NT2/D1 (cell line): Measurements from ENCODE around the gene KCNMB4.

Experiments
- DNase-seq: peaks from one replicate; pipeline ENCODE4 v3.0.0-alpha.2; 2011; ENCODE audit warnings: low read depth, low spot score
- H3K27me3 ChIP-seq: 2 replicates; pipeline ENCODE4 v1.6.0; 2011; ENCODE audit warnings: mild to moderate bottlenecking; ENCODE audit not compliant: insufficient read length, insufficient read depth
- H3K36me3 ChIP-seq: 2 replicates; pipeline ENCODE4 v1.6.1; 2011; ENCODE audit warnings: mild to moderate bottlenecking, low read length, mixed read lengths; ENCODE audit not compliant: insufficient read depth, insufficient read length
- H3K4me1 ChIP-seq: 2 replicates; pipeline ENCODE4 v1.5.1; 2011; ENCODE audit not compliant: insufficient read depth, insufficient read length
- H3K4me3 ChIP-seq: 2 replicates; pipeline ENCODE4 v1.5.1; 2011; ENCODE audit warnings: low read depth; ENCODE audit not compliant: insufficient read length
- H3K9ac ChIP-seq: 2 replicates; pipeline ENCODE4 v1.6.0; 2011; ENCODE audit warnings: low read depth; ENCODE audit not compliant: insufficient read length
- H3K9me3 ChIP-seq: 2 replicates; pipeline ENCODE4 v1.5.1; 2011; ENCODE audit warnings: mild to moderate bottlenecking, low read length; ENCODE audit not compliant: insufficient read depth
- SUZ12 ChIP-seq: IDR thresholded peaks from 2 replicates; pipeline ENCODE4 v1.6.1; 2011; ENCODE audit not compliant: insufficient read length, insufficient read depth; ENCODE audit errors: extremely low read depth
- YY1 ChIP-seq: IDR thresholded peaks from 2 replicates; pipeline ENCODE4 v1.6.1; 2011; ENCODE audit not compliant: insufficient read length, insufficient read depth
- ZNF274 ChIP-seq: IDR thresholded peaks from 2 replicates; pipeline ENCODE4 v1.6.1; 2011; ENCODE audit warnings: mild to moderate bottlenecking, low read depth, low read length

KCNMB4 gene

DNA sequence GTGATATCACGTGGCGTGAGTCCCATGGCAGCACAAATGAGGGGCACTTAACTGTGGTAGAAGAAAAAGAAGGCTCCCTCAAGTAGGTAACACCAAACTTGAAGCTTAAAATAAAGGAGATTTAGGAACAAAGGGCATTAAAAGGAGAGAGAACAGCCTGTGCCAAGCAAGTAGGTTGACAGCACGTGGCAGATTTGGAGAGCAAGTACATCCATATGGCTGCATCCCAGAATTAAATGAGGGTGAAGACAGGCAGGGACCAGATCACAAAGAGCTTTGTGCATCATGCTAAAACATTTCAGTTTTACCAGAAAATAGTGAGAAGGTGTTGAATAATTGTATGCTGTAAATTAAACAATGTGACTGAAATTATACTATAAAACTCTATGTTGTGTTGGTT lies 32.8 kb downstream of the KCNMB4 start:
- Histone ChIP-seq H3K27me3 (no peaks in the 10 kb centered on the region), H3K4me1 (no peaks in the 10 kb centered on the region), H3K9me3 (no peaks in the 10 kb centered on the region), H3K9ac (no peak overlapping the region), H3K36me3 (peaks cover 13% of the 10 kb centered on the region), H3K4me3 (no peak overlapping the region)
- DNase-seq, result no peak
- TF ChIP-seq SUZ12, result no peak
- no peak for TF ChIP-seq YY1
- no peak for TF ChIP-seq ZNF274

DNA sequence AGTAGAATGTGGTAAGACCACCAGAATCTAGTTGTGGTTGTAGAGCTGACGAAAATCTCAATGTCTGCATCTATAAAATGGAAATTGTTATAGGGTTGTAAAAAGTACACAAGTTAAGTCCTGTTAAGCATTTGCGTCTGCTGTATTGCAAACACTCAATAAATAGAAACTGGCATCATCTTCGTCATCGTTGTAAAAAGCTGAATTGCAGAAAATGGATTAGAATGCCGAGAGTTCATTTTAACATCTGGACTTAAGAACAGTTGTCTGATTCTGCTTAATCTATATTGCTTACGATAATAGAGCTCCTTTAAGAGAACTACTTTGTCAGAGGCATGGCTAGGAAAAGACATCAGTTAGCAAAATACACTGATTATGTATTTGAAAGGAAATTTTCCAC lies 33.2 kb downstream of the KCNMB4 start:
- Histone ChIP-seq H3K9ac (no peak overlapping the region), H3K36me3 (peaks cover 13% of the 10 kb centered on the region), H3K9me3 (no peaks in the 10 kb centered on the region), H3K27me3 (no peaks in the 10 kb centered on the region), H3K4me3 (no peak overlapping the region), H3K4me1 (no peaks in the 10 kb centered on the region)
- TF ChIP-seq ZNF274 (no peak), YY1 (no peak), SUZ12 (no peak)
- DNase-seq, result no peak

DNA sequence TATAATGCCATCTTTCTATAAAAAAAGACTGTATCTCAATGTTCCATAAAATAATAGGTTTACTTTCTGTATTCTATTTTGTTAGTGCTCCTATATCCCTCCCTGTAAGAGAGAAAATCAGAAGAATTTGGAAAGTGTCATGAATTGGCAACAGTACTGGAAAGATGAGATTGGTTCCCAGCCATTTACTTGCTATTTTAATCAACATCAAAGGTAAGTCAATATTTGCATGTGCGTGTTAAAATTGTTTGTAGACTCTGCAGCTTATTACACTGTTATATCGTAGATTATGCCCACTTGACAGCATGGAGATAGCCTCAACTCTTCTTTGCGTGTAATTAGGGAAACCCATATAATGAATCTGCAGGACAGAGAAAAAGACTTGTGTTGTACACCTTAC lies 34.0 kb downstream of the KCNMB4 start:
- peaks cover 13% of the 10 kb centered on the region for H3K36me3 ChIP-seq
- no peaks in the 10 kb centered on the region for H3K9me3 ChIP-seq
- H3K4me1 ChIP-seq, result no peaks in the 10 kb centered on the region
- H3K4me3 ChIP-seq, result no peak overlapping the region
- DNase-seq, result no peak
- H3K9ac ChIP-seq, result no peak overlapping the region
- TF ChIP-seq ZNF274 (no peak), YY1 (no peak), SUZ12 (no peak)
- no peaks in the 10 kb centered on the region for H3K27me3 ChIP-seq

DNA sequence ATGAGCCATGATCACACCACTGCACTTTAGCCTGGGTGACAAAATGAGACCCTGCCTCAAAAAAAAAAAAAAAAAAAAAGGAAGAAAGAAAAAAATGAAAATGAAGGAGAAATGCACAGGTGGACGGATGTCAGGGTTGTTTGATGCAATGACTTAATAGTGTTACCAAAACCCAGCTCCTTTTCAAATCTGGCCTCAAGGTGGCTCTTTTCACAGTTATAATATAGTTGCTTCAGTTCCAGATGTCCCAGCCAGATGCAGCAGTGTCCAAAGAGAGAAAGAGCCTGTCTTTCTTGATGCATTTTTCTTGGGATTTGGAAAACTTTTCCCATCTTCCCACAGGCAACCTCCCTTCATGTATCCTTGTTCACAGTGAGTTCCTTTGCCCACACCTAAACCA lies 36.5 kb downstream of the KCNMB4 start:
- no peaks in the 10 kb centered on the region for H3K4me1 ChIP-seq
- H3K9ac ChIP-seq, result no peak overlapping the region
- peaks cover 13% of the 10 kb centered on the region for H3K36me3 ChIP-seq
- TF ChIP-seq ZNF274, result no peak
- TF ChIP-seq SUZ12, result no peak
- TF ChIP-seq YY1, result no peak
- DNase-seq, result no peak
- H3K4me3 ChIP-seq, result no peak overlapping the region
- no peaks in the 10 kb centered on the region for H3K9me3 ChIP-seq
- H3K27me3 ChIP-seq, result no peaks in the 10 kb centered on the region

DNA sequence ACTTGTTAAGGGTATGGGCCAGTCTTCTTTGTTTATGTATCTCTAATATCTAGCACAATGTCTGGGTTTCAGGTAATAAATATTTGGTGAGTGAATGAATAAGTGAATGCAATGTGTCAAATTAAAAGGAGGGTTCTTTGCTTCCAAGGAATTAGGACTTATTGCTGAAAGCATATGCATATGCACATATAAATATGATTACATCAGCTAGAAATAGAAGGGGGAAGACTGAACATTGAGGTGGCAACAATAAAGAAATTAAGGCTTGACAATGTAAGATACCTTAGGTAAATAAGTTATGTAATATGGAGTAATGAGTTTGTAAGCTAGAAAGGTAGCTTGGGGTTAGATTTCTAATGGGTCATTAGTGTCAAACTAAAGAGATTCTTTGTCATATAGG lies 37.7 kb downstream of the KCNMB4 start:
- Histone ChIP-seq H3K27me3 (no peaks in the 10 kb centered on the region), H3K4me1 (no peaks in the 10 kb centered on the region), H3K4me3 (no peak overlapping the region), H3K36me3 (peaks cover 13% of the 10 kb centered on the region), H3K9me3 (no peaks in the 10 kb centered on the region), H3K9ac (no peak overlapping the region)
- DNase-seq, result no peak
- no peak for TF ChIP-seq YY1
- TF ChIP-seq ZNF274, result no peak
- TF ChIP-seq SUZ12, result no peak

- Histone ChIP-seq H3K4me3 (no peak overlapping the region), H3K9me3 (no peaks in the 10 kb centered on the region), H3K27me3 (no peaks in the 10 kb centered on the region), H3K4me1 (no peaks in the 10 kb centered on the region), H3K9ac (no peak overlapping the region), H3K36me3 (peaks cover 2% of the 10 kb centered on the region)
- no peak for DNase-seq
- TF ChIP-seq SUZ12, result no peak
- TF ChIP-seq ZNF274, result no peak
- no peak for TF ChIP-seq YY1
Measured at GRCh38 chr12:70408004-70408790, 42.1 kb downstream of the KCNMB4 start.

DNA sequence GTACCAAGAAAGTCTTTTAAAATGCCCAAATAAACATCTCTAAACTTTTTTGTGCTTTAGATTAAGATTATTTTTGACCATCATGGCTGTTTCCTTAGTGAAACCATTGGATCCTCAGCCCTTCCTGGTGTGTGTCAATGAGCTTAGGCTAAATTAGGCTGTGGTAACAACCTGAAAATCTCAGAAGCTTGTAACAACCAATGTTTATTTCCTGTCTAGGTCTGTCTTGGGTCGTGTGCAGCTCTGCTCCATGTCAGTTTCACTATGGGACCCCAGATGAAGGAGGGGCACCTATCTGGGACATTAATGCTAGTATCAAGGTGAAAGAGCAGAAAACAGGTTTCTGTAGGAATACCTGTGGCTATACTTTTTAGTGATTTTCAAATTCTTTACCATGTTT lies 49.9 kb downstream of the KCNMB4 start:
- Histone ChIP-seq H3K9me3 (no peaks in the 10 kb centered on the region), H3K4me1 (no peaks in the 10 kb centered on the region), H3K36me3 (no peaks in the 10 kb centered on the region), H3K27me3 (no peaks in the 10 kb centered on the region), H3K9ac (no peak overlapping the region), H3K4me3 (no peak overlapping the region)
- no peak for TF ChIP-seq ZNF274
- TF ChIP-seq SUZ12, result no peak
- no peak for TF ChIP-seq YY1
- DNase-seq, result no peak

DNA sequence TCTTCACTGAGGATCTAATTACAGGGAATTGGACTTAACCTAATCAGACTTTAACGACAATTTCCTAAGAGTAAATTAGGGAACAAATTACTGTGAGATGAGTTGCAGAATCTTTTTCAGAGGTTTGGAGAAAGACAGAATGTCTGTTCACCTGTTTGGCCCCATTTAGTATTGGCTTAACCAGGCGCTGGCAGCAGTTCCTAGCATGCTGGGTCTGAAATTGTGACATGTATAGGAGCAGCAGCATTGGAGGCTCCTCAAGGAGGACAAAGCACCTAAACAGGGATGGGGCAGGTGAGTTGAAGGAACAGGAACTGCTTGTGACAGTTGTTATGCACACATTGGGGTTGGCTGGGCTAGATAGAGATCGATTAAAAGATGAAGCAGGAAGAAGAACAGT lies 51.0 kb downstream of the KCNMB4 start:
- Histone ChIP-seq H3K9me3 (no peaks in the 10 kb centered on the region), H3K4me3 (no peak overlapping the region), H3K27me3 (no peaks in the 10 kb centered on the region), H3K4me1 (no peaks in the 10 kb centered on the region), H3K9ac (no peak overlapping the region), H3K36me3 (no peaks in the 10 kb centered on the region)
- no peak for TF ChIP-seq YY1
- no peak for DNase-seq
